A172 (cell line): ENCODE data around the gene WWOX. TPM values are rescaled to one million over a fixed set of nuclear protein-coding genes. Genes with fewer than 3 reads are reported as not detected.

Experiments
- DNase-seq: peaks from one replicate; pipeline ENCODE4 v3.0.0-alpha.2; 2015; ENCODE audit warnings: low spot score
- total RNA-seq: library from RNA; depleted of rRNA; stranded (reverse); fragments of >200 nt; shearing (Covaris generic); gene quantifications from 2 replicates; pipeline ENCODE4 v1.2.3, GENCODE V29; 2014

WWOX gene
- total RNA-seq, 1 experiment from 2014 or later = 29.6 TPM

DNA sequence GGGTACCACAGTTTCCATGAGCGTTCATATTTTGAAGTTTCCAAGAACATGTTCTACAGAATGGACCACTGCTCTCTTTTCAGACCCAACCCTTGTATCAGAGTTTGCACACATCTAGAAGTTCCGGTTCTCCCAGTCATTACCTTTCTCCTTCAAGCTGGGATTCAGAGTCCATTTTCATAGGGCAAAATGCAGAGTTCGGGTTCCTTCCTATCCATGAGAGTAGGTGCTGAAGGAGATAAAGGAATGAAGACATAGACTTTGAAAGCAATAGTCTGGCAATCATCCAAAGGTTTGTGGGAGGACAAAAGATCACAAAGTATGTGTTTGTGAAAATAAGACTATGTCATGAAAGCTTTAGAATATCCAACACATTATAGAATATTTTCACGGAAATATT is 801.5 kb downstream of the WWOX start:
- no peak for DNase-seq

DNA sequence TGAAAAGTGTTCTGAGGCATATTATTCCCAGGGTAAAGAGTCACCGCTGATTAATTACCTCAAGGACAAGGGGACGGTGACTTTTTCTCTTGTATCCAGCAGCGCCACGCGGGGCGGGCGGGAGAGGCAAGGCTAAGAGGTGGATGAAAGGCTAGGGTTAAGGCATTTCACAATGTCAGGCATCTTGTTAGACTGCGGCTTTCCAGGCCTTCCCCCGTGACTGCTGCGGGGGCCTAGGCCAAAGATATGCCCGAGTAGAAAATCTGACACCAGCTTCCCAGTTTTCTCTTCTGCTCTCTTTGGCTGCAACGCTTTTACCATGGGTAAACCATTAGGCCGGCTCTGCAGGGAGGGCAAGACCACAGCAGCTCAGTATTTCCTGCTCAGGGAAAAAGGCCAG is 802.9 kb downstream of the WWOX start:
- no peak for DNase-seq

DNA sequence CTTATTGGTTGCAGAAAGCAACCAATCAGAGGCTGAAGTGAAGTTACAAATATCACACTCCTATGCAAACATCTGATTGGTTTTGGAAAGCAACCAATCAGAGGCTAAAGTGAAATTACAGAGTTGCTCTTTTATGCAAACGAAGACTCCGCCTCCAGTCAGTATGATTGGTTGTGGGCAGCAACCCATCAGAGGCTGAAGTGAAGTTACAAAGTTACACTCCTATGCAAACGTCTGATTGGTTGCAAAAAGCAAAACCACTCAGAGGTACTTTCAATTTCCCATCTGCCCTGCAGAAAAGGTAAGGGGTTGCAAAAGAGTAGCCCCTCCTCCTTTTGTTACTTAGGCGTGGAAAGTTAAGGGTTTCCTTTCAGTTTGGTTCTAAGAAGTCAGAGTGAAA is 803.8 kb downstream of the WWOX start:
- no peak for DNase-seq

DNA sequence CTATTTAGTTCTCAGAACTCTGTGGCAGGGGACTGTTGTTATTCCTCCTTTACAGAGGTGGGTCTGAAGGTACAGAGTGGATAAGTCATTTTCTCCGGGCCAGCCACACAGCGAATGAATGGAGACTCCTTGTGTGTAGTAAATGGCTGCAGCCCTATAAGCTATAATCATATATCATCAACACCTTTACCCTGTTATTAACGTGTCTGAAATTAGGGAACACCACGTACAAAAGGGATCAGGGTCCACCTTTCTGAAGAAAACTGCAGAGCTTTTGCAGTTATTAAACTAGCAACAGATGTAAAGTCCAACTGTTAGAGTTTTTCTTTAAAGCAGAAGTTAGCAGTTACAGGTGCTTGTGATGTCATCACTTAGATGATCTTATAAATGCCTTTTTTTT is 804.4 kb downstream of the WWOX start:
- DNase-seq = no peak

DNA sequence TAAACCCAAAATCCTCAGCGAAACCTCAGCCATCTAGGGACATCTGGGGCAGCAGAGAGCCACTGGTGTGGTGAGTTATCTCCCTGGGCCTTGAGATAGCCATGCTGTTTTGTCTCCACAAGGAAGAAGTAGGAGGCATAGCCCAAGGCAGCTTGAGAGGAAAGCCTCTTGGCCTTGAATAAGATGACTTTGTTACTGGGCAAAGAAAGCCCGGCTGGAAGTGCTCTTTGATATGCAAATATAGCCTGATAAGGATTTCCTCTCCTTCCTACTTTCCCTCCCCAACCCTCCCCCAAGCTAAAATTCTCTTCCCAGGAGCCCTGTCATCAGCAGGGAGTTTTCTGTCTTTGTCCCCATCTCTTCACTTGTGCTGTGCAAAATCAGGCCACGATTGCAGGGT is 806.7 kb downstream of the WWOX start:
- DNase-seq = no peak

DNA sequence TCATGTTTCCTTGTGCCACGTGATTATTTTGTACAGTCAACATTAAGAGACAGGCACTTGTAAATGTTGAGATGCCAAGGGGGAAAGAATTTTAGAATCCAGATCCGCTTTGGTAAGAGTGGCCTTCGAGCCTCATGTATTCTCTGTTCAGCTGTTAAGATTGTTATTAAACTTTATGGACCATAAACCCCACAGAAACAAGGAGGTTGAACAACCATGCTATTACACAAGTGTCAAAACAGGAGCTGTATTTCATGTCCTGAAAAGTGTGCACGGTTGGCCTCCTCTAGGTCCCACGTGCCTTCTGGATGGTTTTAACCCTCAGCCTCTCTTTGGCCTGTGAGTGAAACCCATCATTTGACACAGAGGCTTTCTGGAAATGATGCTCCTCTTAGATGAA is 809.8 kb downstream of the WWOX start:
- no peak for DNase-seq

DNA sequence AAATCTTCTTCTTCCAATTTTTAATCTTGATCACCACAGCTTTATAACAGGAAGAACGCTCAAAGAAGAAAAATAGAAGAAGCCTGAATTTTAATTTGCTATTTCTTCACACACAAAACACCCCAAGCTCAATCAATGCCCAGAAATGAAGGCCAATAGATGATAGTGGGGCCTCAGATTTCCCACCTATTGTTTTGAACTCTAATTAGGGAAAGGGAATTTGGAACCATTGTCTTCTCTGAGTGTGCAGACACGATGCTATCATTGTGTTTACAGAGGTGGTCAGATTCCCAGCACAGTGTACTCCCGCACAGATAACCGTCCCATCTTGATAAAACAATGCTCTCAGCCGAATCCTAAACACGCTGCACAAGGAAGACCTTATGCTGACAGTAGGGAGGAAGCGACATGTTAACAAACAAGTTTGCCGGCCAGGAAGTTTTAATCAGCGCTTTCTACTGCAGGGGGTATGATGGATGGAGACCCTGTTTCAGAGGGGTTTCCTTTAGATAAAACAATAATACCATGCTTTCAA is 816.4 kb downstream of the WWOX start:
- no peak for DNase-seq

DNA sequence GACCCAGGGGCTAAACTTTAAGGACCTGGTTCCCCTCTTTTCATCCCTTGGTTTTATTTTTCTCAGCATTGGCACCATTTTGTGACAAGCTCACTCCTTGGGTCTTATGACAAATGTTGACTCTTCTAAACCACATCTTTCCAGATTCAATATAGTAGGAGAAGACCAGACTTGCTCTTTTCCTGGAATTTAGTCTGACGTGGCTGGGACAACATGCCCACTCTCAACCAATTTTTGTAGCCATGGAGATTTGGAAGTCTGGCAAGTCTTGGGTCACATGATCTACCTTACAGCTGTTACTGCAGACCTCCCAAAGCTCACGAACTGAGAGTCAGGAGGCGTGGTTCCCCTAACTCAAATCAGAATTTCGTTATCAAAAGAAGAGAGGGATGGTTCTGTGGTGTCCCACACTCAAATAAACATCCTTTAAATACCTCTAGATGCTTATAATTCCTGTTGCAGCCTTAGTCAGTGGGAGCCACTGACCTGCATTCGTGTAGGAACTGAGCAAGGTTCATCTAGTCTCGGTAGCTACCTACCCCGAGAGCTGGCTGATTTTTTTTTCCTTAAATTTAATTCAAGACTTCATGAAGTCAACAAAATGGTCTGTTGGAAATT is 817.6 kb downstream of the WWOX start:
- no peak for DNase-seq

DNA sequence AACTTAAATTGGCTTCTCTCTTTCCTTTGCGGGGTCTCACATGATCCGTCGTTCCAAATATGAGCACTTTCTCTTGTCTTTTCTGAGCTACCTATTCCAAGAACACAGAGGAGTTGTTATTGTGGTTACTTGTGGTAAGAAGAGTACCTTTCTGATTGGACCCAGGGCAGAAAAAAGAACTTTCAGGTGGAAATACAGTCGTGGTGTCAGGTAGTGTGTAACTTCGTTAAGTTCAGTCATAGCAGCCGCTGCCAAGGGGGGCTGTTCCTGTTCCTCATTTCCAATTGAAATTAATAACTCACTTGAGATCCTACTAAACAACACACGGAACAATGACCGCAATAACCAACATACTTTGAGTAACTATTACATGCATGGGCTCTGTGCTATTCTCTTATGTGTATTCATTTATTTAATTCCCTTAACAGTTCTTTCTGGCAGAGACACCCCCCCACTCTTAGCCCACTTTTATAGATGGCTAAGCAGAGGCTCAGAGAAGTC is 819.4 kb downstream of the WWOX start:
- no peak for DNase-seq

DNA sequence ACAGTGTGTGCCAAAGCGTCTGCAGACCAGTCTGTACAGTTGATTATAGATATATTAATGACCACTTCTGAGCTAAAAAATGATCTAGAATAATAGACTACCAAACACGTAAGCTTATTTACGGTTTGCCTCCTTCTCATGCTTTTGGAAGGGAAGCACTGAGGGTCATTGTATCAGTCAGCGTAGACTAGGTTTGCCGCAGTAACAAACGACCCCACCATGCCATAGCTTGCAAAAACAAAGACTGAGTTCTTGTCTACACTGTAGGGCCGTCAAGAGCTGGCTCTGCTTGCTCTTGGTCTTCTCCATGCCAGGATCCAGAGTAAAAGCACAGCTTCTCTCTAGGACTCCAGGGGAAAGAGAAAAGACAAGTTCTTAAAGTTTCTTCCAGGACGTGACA is 820.4 kb downstream of the WWOX start:
- no peak for DNase-seq

DNA sequence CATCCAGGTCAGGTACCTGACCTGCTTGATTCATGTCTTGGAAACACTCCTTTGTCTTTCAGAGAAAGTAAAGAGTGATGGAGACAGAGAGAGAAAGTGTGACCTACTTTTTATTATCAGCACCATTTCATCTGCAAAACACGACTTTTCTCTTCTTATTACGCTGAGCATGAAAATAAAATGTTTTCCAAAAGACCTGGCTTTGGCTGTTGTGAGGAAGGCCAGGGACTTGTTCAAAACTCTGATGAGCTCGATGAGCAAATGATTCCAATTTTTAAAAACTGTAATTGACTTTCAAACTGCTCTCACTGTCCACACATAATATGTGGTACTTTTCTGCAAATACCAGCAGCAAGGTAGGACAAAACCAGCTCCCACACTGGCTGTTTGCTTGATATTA is 821.2 kb downstream of the WWOX start:
- no peak for DNase-seq

DNA sequence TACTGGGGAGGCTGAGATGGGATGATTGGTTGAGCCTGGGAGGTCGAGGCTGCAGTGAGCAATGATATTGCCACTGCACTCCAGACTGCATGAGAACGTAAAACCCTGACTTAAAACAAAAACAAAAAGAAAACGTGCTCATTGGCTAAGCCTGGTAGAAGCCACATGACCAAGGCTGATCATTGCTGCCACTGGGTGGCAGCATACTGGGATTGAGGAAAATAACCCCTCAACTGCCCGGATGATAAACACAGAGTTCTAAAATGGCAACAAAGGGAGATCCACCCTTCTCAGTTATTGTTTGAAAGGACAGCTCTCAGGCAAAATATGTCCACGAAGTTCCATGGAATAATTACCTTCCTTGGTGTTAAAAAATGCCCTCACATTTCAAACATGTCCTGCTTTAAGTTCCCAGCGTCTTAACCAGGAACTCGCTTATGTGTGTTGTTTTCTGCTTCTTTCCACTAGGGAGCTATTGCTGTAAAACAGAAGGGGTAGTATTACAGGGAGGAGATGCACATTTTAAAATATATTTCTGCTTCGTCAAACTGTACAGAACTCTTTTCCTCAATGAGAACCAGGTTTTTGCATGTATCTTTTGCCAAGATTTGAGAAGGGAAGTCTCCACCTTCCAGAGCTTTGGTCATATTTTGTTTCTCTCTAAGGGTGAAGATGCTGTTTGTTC is 825.8 kb downstream of the WWOX start:
- DNase-seq = no peak

DNA sequence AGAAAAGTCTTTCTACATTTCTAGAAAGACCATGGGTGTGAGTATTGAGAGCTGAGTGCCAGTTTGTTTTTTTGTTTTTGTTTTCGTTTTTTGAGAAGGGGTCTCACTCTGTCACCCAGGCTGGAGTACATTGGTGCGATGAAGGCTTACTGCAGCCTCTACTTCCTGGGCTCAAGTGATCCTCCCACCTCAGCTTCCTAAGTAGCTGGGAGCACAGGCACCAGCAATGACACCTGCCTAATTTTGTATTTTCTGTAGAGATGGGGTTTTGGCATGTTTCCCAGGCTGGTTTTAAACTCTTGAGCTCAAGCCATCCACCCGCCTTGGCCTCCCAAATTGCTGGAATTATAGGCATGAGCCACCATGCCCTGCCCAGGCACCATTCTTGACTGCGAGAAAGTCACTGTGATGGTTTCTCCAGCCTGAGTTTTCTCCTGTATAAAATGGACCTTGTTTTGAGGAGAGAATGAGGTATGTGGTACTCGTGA is 827.3 kb downstream of the WWOX start:
- DNase-seq = no peak

DNA sequence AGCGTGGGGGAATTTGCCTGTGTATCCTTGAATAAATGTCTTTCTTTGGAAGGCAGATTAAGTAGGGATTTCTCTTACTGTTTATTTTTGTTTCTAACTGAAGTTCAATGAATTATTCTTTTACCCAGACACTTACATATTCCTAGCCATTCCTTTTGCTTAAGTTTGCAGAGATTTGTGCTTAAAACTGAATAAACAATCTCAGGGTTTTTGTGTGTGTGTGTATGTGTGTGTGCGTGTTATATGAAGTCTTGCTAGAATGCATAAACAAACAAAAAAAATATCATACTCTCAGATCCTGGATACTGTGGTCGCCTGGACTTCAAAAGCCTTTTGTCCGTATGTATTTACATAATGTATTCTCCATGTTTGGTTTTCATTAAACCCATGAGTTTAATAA is 828.3 kb downstream of the WWOX start:
- no peak for DNase-seq

DNA sequence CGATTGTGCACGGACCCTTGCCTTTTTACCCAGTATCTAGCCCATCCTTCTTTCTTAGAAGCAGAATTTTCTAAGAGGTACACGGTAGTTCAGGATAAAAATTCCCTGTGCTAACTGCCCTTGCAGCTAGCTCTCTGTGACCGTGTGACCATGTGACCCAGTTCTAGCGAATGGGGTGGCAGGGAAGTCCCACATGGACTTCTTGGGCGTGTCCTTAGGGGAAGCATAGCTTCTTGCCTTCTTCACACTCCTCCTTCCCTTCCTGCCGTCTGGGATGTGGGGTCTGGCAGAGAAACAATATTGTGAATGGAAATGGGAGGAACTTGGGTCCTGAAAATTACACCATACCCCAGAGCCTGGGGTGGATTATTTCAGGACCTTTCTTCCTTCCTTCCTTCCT is 830.4 kb downstream of the WWOX start:
- DNase-seq = no peak

DNA sequence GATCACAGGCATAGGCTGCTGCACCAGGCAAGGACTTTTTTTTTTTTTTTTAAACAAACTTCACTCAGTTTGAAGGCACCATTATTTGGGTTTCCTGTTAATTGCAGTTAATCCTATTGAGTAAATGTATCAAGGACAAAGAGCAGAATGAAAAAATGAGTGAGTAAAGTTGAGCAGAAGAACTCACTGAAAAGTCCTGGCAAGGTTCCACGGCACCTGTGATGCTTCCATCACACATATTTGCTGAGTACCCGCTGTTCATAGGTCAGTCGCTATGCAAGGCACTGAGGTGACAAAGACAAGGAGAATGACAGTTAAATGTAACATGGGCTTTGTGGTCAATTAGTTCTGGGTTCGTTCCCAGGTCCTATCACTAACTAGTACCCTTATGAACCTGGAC is 831.1 kb downstream of the WWOX start:
- no peak for DNase-seq

DNA sequence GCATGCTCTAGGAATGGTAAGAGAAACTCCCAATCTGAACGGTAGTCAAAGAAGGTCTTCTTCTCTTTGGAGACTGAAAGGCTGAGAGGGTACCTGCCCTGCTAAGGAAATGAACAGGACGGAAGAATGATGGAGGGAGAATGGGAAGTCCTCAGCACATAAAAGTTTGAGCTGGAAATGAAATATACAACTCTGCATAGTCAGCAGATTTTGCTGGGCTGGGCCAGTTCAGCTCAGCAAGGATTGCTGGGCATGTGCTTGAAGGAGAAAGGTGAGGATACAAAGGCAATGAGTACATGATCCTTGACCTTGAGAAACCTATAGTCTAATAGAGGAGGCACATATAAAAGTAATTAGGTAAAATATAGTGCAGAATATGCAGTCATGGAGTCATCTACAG is 831.8 kb downstream of the WWOX start:
- no peak for DNase-seq

DNA sequence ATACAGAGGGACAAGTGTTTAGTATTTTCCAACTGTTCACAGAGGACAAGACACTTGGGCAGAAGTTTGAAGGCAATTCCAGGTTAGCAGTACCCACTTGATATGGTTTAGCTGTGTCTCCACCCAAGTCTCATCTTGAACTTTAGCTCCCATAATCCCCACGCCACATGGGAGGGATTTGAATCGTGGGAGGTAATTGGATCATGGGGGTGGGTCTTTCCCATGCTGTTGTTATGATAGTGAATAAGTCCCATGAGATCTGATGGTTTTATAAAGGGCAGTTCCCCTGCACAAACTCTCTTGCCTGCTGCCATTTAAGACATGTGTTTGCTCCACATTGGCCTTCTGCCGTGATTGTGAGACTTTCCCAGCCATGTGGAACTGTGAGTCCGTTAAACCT is 832.2 kb downstream of the WWOX start:
- DNase-seq = no peak

DNA sequence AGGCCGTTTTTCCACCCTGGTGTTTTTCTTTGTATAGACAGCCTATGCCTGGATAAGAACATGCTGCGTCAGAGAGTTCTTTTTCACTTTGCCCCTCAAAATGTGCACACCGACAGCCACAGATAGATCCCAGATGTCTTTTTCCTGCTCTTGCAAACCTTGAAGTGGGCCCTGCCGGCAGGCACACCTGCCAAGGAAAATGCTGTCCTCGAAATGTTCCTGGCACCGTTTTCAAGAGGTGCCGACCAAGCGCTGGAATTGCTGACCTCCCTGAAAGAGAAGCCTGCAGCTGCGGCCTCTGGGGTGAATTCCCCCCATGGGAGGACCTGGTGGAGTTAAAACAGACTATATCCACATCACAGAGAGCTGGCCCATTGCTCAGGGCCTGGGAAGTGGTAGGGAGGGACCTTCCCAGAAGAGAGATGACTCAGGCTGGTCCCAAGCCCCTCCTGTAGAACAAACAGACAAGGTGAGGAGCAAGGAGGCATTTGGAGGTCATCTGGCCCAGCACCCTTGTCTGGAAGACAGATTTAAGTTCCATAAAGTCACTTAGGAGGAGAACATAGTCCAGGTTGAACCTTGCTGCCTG is 833.0 kb downstream of the WWOX start:
- DNase-seq = no peak

DNA sequence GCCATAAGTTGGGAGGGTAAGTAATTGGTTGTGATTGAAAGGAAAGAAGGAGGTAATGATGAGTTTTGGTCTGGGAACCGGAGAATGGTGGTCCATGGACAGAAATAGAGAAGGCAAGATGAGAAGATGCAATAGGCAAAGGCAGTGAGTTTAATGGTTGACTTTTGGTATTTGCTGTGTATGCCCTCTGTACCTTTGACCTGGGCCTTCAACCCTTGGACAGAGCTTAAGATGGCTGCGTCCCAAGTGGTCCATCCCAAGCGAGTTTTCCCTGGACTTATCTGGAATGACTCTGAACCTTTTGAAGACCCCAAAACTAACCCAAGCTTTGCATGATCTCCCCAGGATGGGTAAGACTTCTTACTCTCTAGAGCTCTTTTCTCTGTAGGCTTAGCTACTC is 836.6 kb downstream of the WWOX start:
- no peak for DNase-seq

DNA sequence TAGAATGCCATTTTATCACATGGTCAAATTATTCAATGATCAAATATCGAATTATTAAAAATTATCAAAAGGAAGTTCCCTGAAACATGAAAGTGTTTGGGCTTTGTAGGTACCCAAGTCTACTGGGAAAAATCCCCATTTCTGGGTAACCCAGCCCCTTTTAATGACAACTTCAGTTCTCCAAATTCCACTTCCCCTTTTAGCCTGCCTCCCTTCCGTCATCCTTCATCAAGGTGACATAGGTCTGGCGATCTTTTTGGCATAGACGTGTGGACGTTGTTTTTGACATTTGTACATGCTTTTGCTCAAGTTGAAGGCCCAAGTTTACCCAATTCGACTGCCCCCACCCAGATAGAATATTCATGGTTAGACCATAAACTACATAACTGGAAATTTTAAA is 840.1 kb downstream of the WWOX start:
- no peak for DNase-seq

DNA sequence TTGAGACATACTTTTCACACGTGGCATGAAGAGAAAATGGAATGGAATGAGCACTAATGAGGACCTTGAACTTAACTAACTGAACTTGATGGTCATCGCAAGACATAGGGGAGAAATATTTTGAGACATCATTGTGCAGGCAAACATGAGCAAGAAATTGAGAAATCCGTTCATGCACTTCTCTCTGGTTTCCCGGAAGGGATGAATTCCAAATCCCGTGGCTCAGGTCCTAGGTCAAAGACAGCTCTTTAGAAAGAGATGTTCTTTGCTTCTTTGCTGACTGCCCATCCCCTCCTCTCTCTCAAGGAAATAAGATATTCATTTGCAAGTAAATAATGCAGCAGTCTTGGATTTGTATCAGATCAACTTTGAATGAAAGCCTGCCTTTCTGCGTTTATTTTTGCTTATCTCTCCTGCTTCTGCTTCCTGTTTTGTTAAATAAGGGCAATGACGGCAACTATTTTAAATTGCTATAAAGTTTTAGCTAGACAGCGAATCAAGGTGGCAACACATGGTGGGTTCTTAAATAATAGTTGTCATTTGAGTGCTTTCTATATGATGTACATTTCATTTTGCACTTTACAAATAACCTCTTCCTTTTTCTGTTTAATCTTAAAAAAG is 843.3 kb downstream of the WWOX start:
- DNase-seq = no peak

DNA sequence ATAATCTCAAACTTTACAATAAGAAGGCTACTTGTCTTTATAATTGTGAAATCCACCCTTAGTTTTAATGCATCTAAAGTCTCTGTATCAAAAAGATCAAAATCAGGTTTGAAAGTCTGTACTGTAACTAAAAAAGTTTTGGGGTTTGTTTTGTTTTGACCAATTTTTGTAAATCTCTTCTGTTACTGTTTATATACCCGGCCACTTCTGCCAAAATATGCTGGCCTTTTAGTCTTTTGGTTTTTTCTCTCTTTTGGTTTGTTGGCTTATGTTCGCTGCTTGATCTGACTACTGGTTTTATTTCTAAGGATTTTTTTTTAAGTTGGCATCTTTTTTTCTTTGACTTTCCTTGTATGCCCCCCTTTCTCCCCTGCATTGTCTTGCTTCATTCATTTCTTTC is 845.9 kb downstream of the WWOX start:
- DNase-seq = no peak
